K562 (cell line): ENCODE measurements around the gene ASPHD1. TPM values are rescaled to one million over a fixed set of nuclear protein-coding genes. Genes with fewer than 3 reads are reported as not detected.
A peak's percentile ranks its signal among the peaks of the same experiment; 100 is the strongest.

Source experiments
- ATAC-seq: fragments of 200-7000 bp; cut with Tn5 transposase; 3 replicates; pipeline ENCODE4 v1.9.1; 2020; ENCODE audit warnings: moderate library complexity
- BruUV-seq: library from RNA; stranded (reverse); fragments of 400-500 nt; replicated peaks from 2 replicates; lab custom pipeline; 2021; lab: Mats Ljungman, UMichigan
- CTCF ChIA-PET: fragments of 300-600 bp; formaldehyde crosslinking; extraction: SDS; loops from one replicate; lab custom pipeline; 2021; ENCODE audit warnings: low intra/inter-chr PET ratio; lab: Yijun Ruan, JAX
- POLR2A ChIA-PET: fragments of 300-600, 350-650 bp; sonication (Branson Sonifier 250); formaldehyde crosslinking; extraction: SDS; loops from one replicate; lab custom pipeline; 2021; ENCODE audit warnings: antibody characterized with exemption, inconsistent platforms; lab: Yijun Ruan, JAX
- DNase-seq, 4 experiments: peaks; one replicate each; pipeline versions ENCODE4 v3.0.0 to v3.0.0-alpha.2; 2011 to 2018; ENCODE audit warnings: low spot score in 3 of 4, mixed read lengths in 3 of 4; ENCODE audit errors: extremely low read depth in 1 of 4
- FAIRE-seq: peaks from 2 replicates; lab custom pipeline; 2011; peaks lifted over from hg19 to GRCh38; lab: Jason Lieb, UNC
- H2AFZ ChIP-seq: 2 replicates; pipeline ENCODE4 v1.6.0; 2011; ENCODE audit warnings: low read depth, low read length, control low read depth, inconsistent platforms
- H3K27ac ChIP-seq: fragments of 200-600 bp; 3 replicates; pipeline ENCODE4 v1.8.0; 2011; ENCODE audit warnings: low read depth, mild to moderate bottlenecking, control low read depth, inconsistent platforms, low read length, moderate library complexity, mixed read lengths; ENCODE audit errors: extremely low read depth
- H3K27me3 ChIP-seq, 2 experiments: fragments of 300-600 bp in 1 of 2; 2 replicates in 1 of 2; 3 replicates in 1 of 2; pipeline versions ENCODE4 v1.6.0 to v1.8.0; 2011; ENCODE audit warnings: inconsistent platforms in 2 of 2, low read length in 2 of 2, mild to moderate bottlenecking in 1 of 2, mixed read lengths in 1 of 2, moderate library complexity in 1 of 2; ENCODE audit not compliant: control insufficient read depth in 2 of 2, insufficient read depth in 2 of 2
- H3K36me3 ChIP-seq: fragments of 300-600 bp; 3 replicates; pipeline ENCODE4 v1.8.0; 2011; ENCODE audit warnings: mild to moderate bottlenecking, low read length, inconsistent platforms; ENCODE audit not compliant: control insufficient read depth, insufficient read depth
- H3K4me1 ChIP-seq, 2 experiments: fragments of 200-600 bp in 1 of 2; replicated peaks in 1 of 2; 2 replicates in 1 of 2; 3 replicates in 1 of 2; pipeline versions ENCODE4 v1.5.1 to v1.8.0; 2011; ENCODE audit warnings: inconsistent platforms in 2 of 2, low read length in 2 of 2, mild to moderate bottlenecking in 1 of 2, mixed read lengths in 1 of 2, moderate library complexity in 1 of 2; ENCODE audit not compliant: control insufficient read depth in 2 of 2, insufficient read depth in 2 of 2
- H3K4me2 ChIP-seq: 2 replicates; pipeline ENCODE4 v1.6.1; 2011; ENCODE audit warnings: low read length, control low read depth, inconsistent platforms, mixed read lengths; ENCODE audit not compliant: insufficient read depth
- H3K4me3 ChIP-seq: fragments of 200-600 bp; sonication (generic), shearing (Covaris generic); 2 replicates; pipeline ENCODE4 v1.5.1; 2016; ENCODE audit warnings: control low read depth, inconsistent platforms
- H3K79me2 ChIP-seq: fragments of 200-600 bp; 3 replicates; pipeline ENCODE4 v1.8.0; 2011; ENCODE audit warnings: low read length, inconsistent platforms; ENCODE audit not compliant: control insufficient read depth, insufficient read depth
- H3K9ac ChIP-seq, 2 experiments: 2 replicates each; pipeline versions ENCODE4 v1.6.0 to v1.6.1; 2011; ENCODE audit warnings: low read depth in 2 of 2, low read length in 2 of 2, control low read depth in 1 of 2, inconsistent platforms in 1 of 2, mild to moderate bottlenecking in 1 of 2, mixed read lengths in 1 of 2; ENCODE audit not compliant: insufficient read depth in 1 of 2
- H3K9me1 ChIP-seq: one replicate; pipeline ENCODE4 v1.6.0; 2011; ENCODE audit warnings: inconsistent platforms, mild to moderate bottlenecking, low read length, moderate library complexity; ENCODE audit not compliant: control insufficient read depth, insufficient read depth
- H3K9me3 ChIP-seq: replicated peaks from 2 replicates; pipeline ENCODE4 v1.5.1; 2011; ENCODE audit warnings: low read depth, low read length, inconsistent platforms; ENCODE audit not compliant: control insufficient read depth, insufficient read depth
- H4K20me1 ChIP-seq: replicated peaks from 2 replicates; pipeline ENCODE4 v1.6.1; 2011; ENCODE audit warnings: low read length, inconsistent platforms, mixed read lengths; ENCODE audit not compliant: control insufficient read depth, insufficient read depth
- HNRNPUL1 ChIP-seq: fragments of 200-400 bp; formaldehyde crosslinking; IDR thresholded peaks from 2 replicates; pipeline ENCODE4 v1.6.1; 2017; ENCODE audit warnings: low read length
- NEUROD1 ChIP-seq: fragments of 150-350 bp; IDR thresholded peaks from 2 replicates; pipeline ENCODE4 v1.6.1; 2014; ENCODE audit warnings: borderline replicate concordance, low read length, low read depth; ENCODE audit not compliant: partially characterized antibody
- RFX1 ChIP-seq: fragments of 450-650 bp; IDR thresholded peaks from 2 replicates; pipeline ENCODE4 v1.6.1; 2016; ENCODE audit warnings: mild to moderate bottlenecking, moderate library complexity
- SETDB1 ChIP-seq: IDR thresholded peaks from one replicate; pipeline ENCODE4 v1.6.1; 2012; ENCODE audit warnings: low read length, control low read depth, inconsistent platforms
- SIN3B ChIP-seq: fragments of 450-650 bp; IDR thresholded peaks from 2 replicates; pipeline ENCODE4 v1.6.1; 2017; ENCODE audit warnings: low read depth, mild to moderate bottlenecking, moderate library complexity
- SIRT6 ChIP-seq: IDR thresholded peaks from one replicate; pipeline ENCODE4 v1.6.1; 2012; ENCODE audit warnings: low read depth, mild to moderate bottlenecking, control low read depth, inconsistent platforms, low read length, moderate library complexity
- TGIF2 ChIP-seq: sonication (generic); formaldehyde crosslinking; IDR thresholded peaks from 2 replicates; pipeline ENCODE4 v1.8.1; 2022; ENCODE audit warnings: mild to moderate bottlenecking, missing genetic modification reagents, moderate library complexity
- ZNF133 ChIP-seq: fragments of 250-450 bp; sonication (Bioruptor Pico); IDR thresholded peaks from 2 replicates; pipeline ENCODE4 v1.4.0; 2020; ENCODE audit warnings: mild to moderate bottlenecking
- ZNF134 ChIP-seq: fragments of 250-450 bp; sonication (Bioruptor Pico); conservative IDR thresholded peaks from 2 replicates; pipeline ENCODE4 v1.4.0; 2020
- ZNF507 ChIP-seq: conservative IDR thresholded peaks from 2 replicates; pipeline ENCODE4 v1.6.1; 2017; ENCODE audit warnings: missing genetic modification characterization, missing compliant biosample characterization
- WGBS: fragments of 100-300 bp; shearing (Covaris generic); methylation state at CpG from one replicate; pipeline ENCODE4 v1.1.6; 2016; ENCODE audit warnings: low coverage, mixed read lengths; ENCODE audit not compliant: insufficient coverage; ENCODE audit errors: missing lambda C conversion rate; 5-methylcytosine and 5-hydroxymethylcytosine counted together
- in situ Hi-C: fragments of 300-500 bp; cut with MboI; formaldehyde crosslinking; loops from 4 replicates; pipeline ENCODE4 v1.15.0; 2018; ENCODE audit warnings: inconsistent platforms, mixed read lengths
- intact Hi-C: fragments of 100-400 bp; cut with micrococcal nuclease; formaldehyde crosslinking; loops from 2 replicates; pipeline ENCODE4 v1.14.2; 2022
- polyA plus RNA-seq, 8 experiments: library from polyadenylated mRNA; depleted of rRNA in 4 of 8; stranded (reverse) in 5 of 8; unstranded in 3 of 8; fragments of >200 nt; fragmentation: Nextera tagmentation in 2 of 8; fragmentation: Illumina TruSeq in 1 of 8; extraction: Ambion mirVana in 2 of 8; extraction: Trizol in 1 of 8; gene quantifications; 2 replicates each; pipeline versions ENCODE4 v1.2.1 to v1.2.3, GENCODE V29; 2011 to 2014; ENCODE audit warnings: inconsistent platforms in 1 of 8, missing spikeins in 1 of 8
- total RNA-seq, 7 experiments: library from RNA; depleted of rRNA in 6 of 7; stranded (reverse); fragments of >200 nt in 6 of 7; fragmentation: Illumina TruSeq in 2 of 7; extraction: Trizol in 2 of 7; gene quantifications; 2 replicates each; pipeline versions ENCODE4 v1.2.1 to v1.2.3, GENCODE V29; 2011 to 2021; ENCODE audit warnings: low replicate concordance in 1 of 7
- TF ChIP-seq, protein P1 (sequence below): fragments of 250-450 bp; sonication (Bioruptor Pico); IDR thresholded peaks from 2 replicates; pipeline ENCODE4 v1.4.0; 2020; ENCODE audit warnings: mild to moderate bottlenecking, moderate library complexity, borderline replicate concordance
- TF ChIP-seq, protein P2 (sequence below): fragments of 450-650 bp; IDR thresholded peaks from 2 replicates; pipeline ENCODE4 v1.7.1; 2018; ENCODE audit warnings: mild to moderate bottlenecking, low read depth; ENCODE audit not compliant: partially characterized antibody
- TF ChIP-seq, protein P3 (sequence below), 2 experiments: fragments of 200-800 bp in 1 of 2; sonication (Bioruptor generic) in 1 of 2; sonication (generic) in 1 of 2; formaldehyde crosslinking in 1 of 2; IDR thresholded peaks in 1 of 2; conservative IDR thresholded peaks in 1 of 2; 2 replicates each; pipeline versions ENCODE4 v1.5.0 to v1.6.1; 2016 to 2020; ENCODE audit warnings: missing compliant biosample characterization in 1 of 2, missing genetic modification characterization in 1 of 2, missing genetic modification reagents in 1 of 2
- TF ChIP-seq, protein P4 (sequence below): sonication (generic); formaldehyde crosslinking; IDR thresholded peaks from 2 replicates; pipeline ENCODE4 v1.5.0; 2020; ENCODE audit warnings: missing genetic modification reagents

ASPHD1 gene
- total and polyA plus RNA-seq, 9 of the 15 experiments (the other 6 are each of a cell fraction or from before 2014, with no cell fraction given) = 0.03 to 0.70 (median 0.24) TPM; not detected in 5

DNA sequence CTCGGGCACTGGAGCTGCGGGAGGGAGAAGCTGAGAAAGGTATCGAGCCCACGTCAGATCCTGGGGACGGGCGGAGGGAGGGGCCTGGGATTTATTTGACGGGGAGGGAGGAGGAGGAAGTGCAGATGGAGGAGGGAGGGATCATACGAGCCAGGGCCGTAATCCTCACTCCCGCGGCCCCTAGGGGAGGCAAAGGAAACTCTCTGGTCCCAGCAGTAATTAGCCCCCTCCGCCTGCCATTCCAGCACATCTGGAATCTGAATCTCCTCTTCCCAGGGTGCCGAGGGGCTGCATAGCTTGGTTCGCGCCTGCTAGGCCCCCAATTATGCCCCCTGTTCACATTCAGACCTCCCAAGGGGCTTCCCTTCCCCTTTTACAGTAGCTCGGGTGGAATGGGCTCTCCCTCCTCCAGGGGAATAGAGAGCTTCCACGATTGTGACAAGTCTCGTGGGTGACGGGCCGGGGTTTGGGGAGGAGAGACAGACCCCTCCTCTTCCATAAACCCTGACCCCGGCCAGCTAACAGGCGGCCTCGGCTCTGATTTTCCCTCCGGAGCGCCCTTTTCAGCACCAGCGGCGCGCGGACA is 679 bp upstream of the ASPHD1 start, which contains the start of gene SEZ6L2:
Gene SEZ6L2, minus strand, starts transcription at position 35 of the 586 bp plus-strand sequence. CDS start 531 bp downstream, outside the sequence.
- ChIA-PET POLR2A (interaction anchor here (1.0 to 1.6 kb wide), 5 partner anchors 13 to 96 kb away, joined by 3 to 5 read pairs (median 4); partner anchors contain the start of gene HIRIP3), CTCF (no interaction called here)
- peaks cover 14 to 25% of the 10 kb centered on the region in 2 experiments for H3K27me3 ChIP-seq
- DNase-seq = peak; percentile 74 to 93 (median 76)
- H4K20me1 ChIP-seq = peaks cover 13% of the 10 kb centered on the region; the same call in 1 of the 2 replicates
- peak; percentile 89 for ATAC-seq
- peak within 1 kb of the TSS in 1 of 2 experiments; percentile 84; a peak in 2 of 4 replicates for H3K9ac ChIP-seq
- H3K9me3 ChIP-seq = no peaks in the 10 kb centered on the region
- BruUV-seq = no TSS peak
- H2AFZ ChIP-seq = peak within 1 kb of the TSS; percentile 80
- WGBS = under 1% methylated on average over 19 of the region's 29 CpGs
- no peak within 1 kb of the TSS for H3K27ac ChIP-seq
- in situ Hi-C loops (no loop called here), intact Hi-C loops (no loop called here)
- no peaks in the 10 kb centered on the region for H3K79me2 ChIP-seq
- H3K4me2 ChIP-seq = peak within 1 kb of the TSS; percentile 74
- H3K9me1 ChIP-seq = peaks cover 3% of the 10 kb centered on the region
- H3K4me3 ChIP-seq = peak within 1 kb of the TSS; percentile 59
- H3K4me1 ChIP-seq = peaks cover 0 to 32% of the 10 kb centered on the region in 2 experiments; a peak in 3 of 5 replicates
- FAIRE-seq = peak; percentile 66
- H3K36me3 ChIP-seq = no peaks in the 10 kb centered on the region
- TF ChIP-seq NEUROD1 (no peak), HNRNPUL1 (no peak), ZNF133 (CRISPR knock-in tag) (no peak), SETDB1 (no peak), ZNF134 (no peak), ZNF507 (tag) (no peak), TGIF2 (CRISPR knock-in tag) (no peak), SIRT6 (no peak), RFX1 (no peak), SIN3B (no peak)
- TF ChIP-seq, protein P1, sequence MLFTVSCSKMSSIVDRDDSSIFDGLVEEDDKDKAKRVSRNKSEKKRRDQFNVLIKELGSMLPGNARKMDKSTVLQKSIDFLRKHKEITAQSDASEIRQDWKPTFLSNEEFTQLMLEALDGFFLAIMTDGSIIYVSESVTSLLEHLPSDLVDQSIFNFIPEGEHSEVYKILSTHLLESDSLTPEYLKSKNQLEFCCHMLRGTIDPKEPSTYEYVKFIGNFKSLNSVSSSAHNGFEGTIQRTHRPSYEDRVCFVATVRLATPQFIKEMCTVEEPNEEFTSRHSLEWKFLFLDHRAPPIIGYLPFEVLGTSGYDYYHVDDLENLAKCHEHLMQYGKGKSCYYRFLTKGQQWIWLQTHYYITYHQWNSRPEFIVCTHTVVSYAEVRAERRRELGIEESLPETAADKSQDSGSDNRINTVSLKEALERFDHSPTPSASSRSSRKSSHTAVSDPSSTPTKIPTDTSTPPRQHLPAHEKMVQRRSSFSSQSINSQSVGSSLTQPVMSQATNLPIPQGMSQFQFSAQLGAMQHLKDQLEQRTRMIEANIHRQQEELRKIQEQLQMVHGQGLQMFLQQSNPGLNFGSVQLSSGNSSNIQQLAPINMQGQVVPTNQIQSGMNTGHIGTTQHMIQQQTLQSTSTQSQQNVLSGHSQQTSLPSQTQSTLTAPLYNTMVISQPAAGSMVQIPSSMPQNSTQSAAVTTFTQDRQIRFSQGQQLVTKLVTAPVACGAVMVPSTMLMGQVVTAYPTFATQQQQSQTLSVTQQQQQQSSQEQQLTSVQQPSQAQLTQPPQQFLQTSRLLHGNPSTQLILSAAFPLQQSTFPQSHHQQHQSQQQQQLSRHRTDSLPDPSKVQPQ (CRISPR knock-in tag) = no peak
- TF ChIP-seq, protein P2, sequence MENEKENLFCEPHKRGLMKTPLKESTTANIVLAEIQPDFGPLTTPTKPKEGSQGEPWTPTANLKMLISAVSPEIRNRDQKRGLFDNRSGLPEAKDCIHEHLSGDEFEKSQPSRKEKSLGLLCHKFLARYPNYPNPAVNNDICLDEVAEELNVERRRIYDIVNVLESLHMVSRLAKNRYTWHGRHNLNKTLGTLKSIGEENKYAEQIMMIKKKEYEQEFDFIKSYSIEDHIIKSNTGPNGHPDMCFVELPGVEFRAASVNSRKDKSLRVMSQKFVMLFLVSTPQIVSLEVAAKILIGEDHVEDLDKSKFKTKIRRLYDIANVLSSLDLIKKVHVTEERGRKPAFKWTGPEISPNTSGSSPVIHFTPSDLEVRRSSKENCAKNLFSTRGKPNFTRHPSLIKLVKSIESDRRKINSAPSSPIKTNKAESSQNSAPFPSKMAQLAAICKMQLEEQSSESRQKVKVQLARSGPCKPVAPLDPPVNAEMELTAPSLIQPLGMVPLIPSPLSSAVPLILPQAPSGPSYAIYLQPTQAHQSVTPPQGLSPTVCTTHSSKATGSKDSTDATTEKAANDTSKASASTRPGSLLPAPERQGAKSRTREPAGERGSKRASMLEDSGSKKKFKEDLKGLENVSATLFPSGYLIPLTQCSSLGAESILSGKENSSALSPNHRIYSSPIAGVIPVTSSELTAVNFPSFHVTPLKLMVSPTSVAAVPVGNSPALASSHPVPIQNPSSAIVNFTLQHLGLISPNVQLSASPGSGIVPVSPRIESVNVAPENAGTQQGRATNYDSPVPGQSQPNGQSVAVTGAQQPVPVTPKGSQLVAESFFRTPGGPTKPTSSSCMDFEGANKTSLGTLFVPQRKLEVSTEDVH = no peak
- TF ChIP-seq, protein P3, sequence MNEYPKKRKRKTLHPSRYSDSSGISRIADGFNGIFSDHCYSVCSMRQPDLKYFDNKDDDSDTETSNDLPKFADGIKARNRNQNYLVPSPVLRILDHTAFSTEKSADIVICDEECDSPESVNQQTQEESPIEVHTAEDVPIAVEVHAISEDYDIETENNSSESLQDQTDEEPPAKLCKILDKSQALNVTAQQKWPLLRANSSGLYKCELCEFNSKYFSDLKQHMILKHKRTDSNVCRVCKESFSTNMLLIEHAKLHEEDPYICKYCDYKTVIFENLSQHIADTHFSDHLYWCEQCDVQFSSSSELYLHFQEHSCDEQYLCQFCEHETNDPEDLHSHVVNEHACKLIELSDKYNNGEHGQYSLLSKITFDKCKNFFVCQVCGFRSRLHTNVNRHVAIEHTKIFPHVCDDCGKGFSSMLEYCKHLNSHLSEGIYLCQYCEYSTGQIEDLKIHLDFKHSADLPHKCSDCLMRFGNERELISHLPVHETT (CRISPR knock-in tag; conservative IDR thresholded peaks at IDR 0.05 in 1 of 2, IDR thresholded peaks at IDR 0.05 in 1 of 2) = no peak
- TF ChIP-seq, protein P4, sequence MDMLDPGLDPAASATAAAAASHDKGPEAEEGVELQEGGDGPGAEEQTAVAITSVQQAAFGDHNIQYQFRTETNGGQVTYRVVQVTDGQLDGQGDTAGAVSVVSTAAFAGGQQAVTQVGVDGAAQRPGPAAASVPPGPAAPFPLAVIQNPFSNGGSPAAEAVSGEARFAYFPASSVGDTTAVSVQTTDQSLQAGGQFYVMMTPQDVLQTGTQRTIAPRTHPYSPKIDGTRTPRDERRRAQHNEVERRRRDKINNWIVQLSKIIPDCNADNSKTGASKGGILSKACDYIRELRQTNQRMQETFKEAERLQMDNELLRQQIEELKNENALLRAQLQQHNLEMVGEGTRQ (CRISPR knock-in tag) = no peak
